ENCODE data around the gene TMEM106C.

TMEM106C gene

DNA sequence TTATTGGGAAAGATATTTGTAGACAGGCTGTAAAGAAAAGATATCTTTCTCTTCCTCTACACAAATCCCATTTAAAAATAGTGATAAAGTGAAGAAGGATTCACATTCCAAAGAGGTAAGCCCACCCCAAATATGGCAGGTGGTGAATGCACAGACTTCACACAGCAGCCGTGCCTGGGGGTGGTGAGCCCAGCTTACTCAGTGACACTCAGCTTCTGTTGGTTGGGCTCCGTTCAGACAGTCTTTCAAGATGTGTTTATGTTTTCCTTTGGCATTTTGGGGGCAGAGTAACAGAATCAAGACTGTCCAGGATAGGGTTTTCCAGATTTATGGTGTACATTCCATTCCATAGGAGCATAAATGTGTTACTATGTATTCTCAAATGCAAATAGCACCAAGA lies 45.0 kb downstream of the TMEM106C start:
- Histone ChIP-seq H3K4me1 (ENCODE audit: insufficient read depth, low read length, poor library complexity, severe bottlenecking) (peaks cover 10% of the 10 kb centered on the region), H3K4me2 (ENCODE audit: low read depth, low read length, poor library complexity, severe bottlenecking) (no peak overlapping the region), H4K20me1 (ENCODE audit: insufficient read depth, low read length, poor library complexity, severe bottlenecking) (peaks cover 3% of the 10 kb centered on the region), H3K9me3 (ENCODE audit: insufficient read depth, low read depth, low read length) (no peaks in the 10 kb centered on the region), H3K79me2 (ENCODE audit: insufficient read depth, low read length) (peaks cover 8% of the 10 kb centered on the region), H3K9ac (ENCODE audit: low read depth, low read length, poor library complexity, severe bottlenecking) (no peak overlapping the region), H3K36me3 (ENCODE audit: insufficient read depth, low read length) (no peaks in the 10 kb centered on the region), H3K4me3 (ENCODE audit: low read length, poor library complexity, severe bottlenecking) (no peak overlapping the region), H3K9me2 (replicated peaks; ENCODE audit: low read depth, low read length) (no peaks in the 10 kb centered on the region), H3K27me3 (ENCODE audit: insufficient read depth, low read length, poor library complexity, severe bottlenecking) (no peaks in the 10 kb centered on the region), H2AFZ (ENCODE audit: low read length) (no peak overlapping the region), H3F3A (ENCODE audit: low read depth) (no peaks in the 10 kb centered on the region)
- TF ChIP-seq EZH2phosphoT487 (IDR thresholded peaks at IDR 0.05; ENCODE audit: borderline replicate concordance) = no peak
- TF ChIP-seq, protein P1, sequence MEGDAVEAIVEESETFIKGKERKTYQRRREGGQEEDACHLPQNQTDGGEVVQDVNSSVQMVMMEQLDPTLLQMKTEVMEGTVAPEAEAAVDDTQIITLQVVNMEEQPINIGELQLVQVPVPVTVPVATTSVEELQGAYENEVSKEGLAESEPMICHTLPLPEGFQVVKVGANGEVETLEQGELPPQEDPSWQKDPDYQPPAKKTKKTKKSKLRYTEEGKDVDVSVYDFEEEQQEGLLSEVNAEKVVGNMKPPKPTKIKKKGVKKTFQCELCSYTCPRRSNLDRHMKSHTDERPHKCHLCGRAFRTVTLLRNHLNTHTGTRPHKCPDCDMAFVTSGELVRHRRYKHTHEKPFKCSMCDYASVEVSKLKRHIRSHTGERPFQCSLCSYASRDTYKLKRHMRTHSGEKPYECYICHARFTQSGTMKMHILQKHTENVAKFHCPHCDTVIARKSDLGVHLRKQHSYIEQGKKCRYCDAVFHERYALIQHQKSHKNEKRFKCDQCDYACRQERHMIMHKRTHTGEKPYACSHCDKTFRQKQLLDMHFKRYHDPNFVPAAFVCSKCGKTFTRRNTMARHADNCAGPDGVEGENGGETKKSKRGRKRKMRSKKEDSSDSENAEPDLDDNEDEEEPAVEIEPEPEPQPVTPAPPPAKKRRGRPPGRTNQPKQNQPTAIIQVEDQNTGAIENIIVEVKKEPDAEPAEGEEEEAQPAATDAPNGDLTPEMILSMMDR (conservative IDR thresholded peaks at IDR 0.05; ENCODE audit: low read length) = no peak

DNA sequence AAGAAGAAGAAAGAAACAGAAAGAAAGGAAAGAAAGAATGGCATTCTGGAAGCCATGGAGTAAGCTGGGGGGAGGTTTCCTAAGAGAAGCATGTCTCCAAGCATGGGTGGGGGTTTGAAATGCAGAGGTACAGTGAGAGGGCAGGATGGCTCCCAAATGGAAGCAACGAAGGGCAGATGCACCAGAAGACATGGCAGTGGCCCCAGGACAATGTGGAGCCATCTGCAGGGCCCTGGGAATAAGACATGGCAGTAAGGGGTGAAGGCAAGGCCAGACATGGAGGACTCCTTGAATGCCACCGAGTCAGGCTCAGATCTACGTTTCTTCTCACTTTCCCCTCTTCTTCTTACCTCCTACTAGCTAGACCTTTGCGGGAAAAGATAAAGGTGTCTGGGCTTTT lies 45.6 kb downstream of the TMEM106C start:
- Histone ChIP-seq H2AFZ (ENCODE audit: low read length) (no peak overlapping the region), H3K36me3 (ENCODE audit: insufficient read depth, low read length) (no peaks in the 10 kb centered on the region), H3K9me3 (ENCODE audit: insufficient read depth, low read depth, low read length) (no peaks in the 10 kb centered on the region), H3K9me2 (replicated peaks; ENCODE audit: low read depth, low read length) (no peaks in the 10 kb centered on the region), H3K79me2 (ENCODE audit: insufficient read depth, low read length) (peaks cover 2% of the 10 kb centered on the region; the same call in 1 of the 2 replicates), H3K4me3 (ENCODE audit: low read length, poor library complexity, severe bottlenecking) (no peak overlapping the region), H3K27me3 (ENCODE audit: insufficient read depth, low read length, poor library complexity, severe bottlenecking) (no peaks in the 10 kb centered on the region), H3F3A (ENCODE audit: low read depth) (no peaks in the 10 kb centered on the region), H4K20me1 (ENCODE audit: insufficient read depth, low read length, poor library complexity, severe bottlenecking) (no peaks in the 10 kb centered on the region), H3K9ac (ENCODE audit: low read depth, low read length, poor library complexity, severe bottlenecking) (no peak overlapping the region), H3K4me1 (ENCODE audit: insufficient read depth, low read length, poor library complexity, severe bottlenecking) (peaks cover 10% of the 10 kb centered on the region), H3K4me2 (ENCODE audit: low read depth, low read length, poor library complexity, severe bottlenecking) (no peak overlapping the region)
- TF ChIP-seq, protein P1 (conservative IDR thresholded peaks at IDR 0.05; ENCODE audit: low read length) = no peak
- TF ChIP-seq EZH2phosphoT487 (IDR thresholded peaks at IDR 0.05; ENCODE audit: borderline replicate concordance) = no peak

DNA sequence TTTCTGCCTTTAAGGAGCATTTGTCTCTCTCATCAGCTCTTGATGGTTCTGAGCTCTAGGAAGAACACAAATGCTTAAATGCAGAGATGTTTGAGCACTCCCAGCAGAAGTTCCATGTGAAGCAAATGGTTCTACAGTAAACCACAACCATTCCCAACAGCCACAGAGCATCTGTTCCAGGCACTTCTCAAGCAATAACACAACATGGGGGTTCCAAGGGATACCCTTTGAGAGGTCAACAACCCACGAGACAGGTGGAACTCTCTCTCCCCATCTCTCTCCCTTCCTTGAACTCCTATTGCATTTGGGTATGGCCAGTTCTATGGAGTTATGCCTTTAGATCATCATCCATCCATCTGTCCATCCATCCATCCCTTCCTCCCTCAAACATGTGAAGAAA lies 46.1 kb downstream of the TMEM106C start:
- H3K9me3 ChIP-seq (ENCODE audit: insufficient read depth, low read depth, low read length) = no peaks in the 10 kb centered on the region
- no peak for TF ChIP-seq EZH2phosphoT487 (IDR thresholded peaks at IDR 0.05; ENCODE audit: borderline replicate concordance)
- TF ChIP-seq, protein P1 (conservative IDR thresholded peaks at IDR 0.05; ENCODE audit: low read length) = no peak
- no peaks in the 10 kb centered on the region; the same call in 1 of the 2 replicates for H3K79me2 ChIP-seq (ENCODE audit: insufficient read depth, low read length)
- H3K9ac ChIP-seq (ENCODE audit: low read depth, low read length, poor library complexity, severe bottlenecking) = no peak overlapping the region
- no peaks in the 10 kb centered on the region for H3K36me3 ChIP-seq (ENCODE audit: insufficient read depth, low read length)
- H3K4me3 ChIP-seq (ENCODE audit: low read length, poor library complexity, severe bottlenecking) = no peak overlapping the region
- H3K9me2 ChIP-seq (replicated peaks; ENCODE audit: low read depth, low read length) = no peaks in the 10 kb centered on the region
- no peak overlapping the region for H3K4me2 ChIP-seq (ENCODE audit: low read depth, low read length, poor library complexity, severe bottlenecking)
- peaks cover 10% of the 10 kb centered on the region for H3K4me1 ChIP-seq (ENCODE audit: insufficient read depth, low read length, poor library complexity, severe bottlenecking)
- no peaks in the 10 kb centered on the region for H3F3A ChIP-seq (ENCODE audit: low read depth)
- H2AFZ ChIP-seq (ENCODE audit: low read length) = no peak overlapping the region
- H3K27me3 ChIP-seq (ENCODE audit: insufficient read depth, low read length, poor library complexity, severe bottlenecking) = no peaks in the 10 kb centered on the region
- H4K20me1 ChIP-seq (ENCODE audit: insufficient read depth, low read length, poor library complexity, severe bottlenecking) = no peaks in the 10 kb centered on the region
